ENCODE results near the gene ARHGAP27. TPM values are rescaled to one million over a fixed set of nuclear protein-coding genes. Genes with fewer than 3 reads are reported as not detected.

ARHGAP27 gene
- total RNA-seq, 1 experiment from 2014 or later: 104 TPM

GRCh38 chr17:45393411-45393810 is 39.3 kb downstream of the ARHGAP27 start:
- Mint-ChIP-seq H3K4me1 (ENCODE audit: low read depth, unreplicated experiment) (peaks cover 15% of the 10 kb centered on the region), H3K9me3 (ENCODE audit: low read depth, unreplicated experiment) (no peaks in the 10 kb centered on the region), H3K4me3 (ENCODE audit: low read depth, unreplicated experiment) (no peak overlapping the region), H3K27ac (ENCODE audit: unreplicated experiment) (peak overlapping the region; percentile 6), H3K36me3 (ENCODE audit: insufficient read depth, unreplicated experiment) (peaks cover 52% of the 10 kb centered on the region), H3K27me3 (ENCODE audit: unreplicated experiment) (peaks cover 8% of the 10 kb centered on the region)
- no TSS peak for BruUV-seq (replicated peaks)
- no peak for TF ChIP-seq CTCF (IDR thresholded peaks at IDR 0.05; ENCODE audit: unreplicated experiment)
- intact Hi-C loops (cut with micrococcal nuclease; ENCODE audit: unreplicated experiment): no loop called here
- CTCF ChIA-PET: interaction anchor here (0.5 to 4.7 kb wide), 3 partner anchors 31 to 545 kb away, joined by 3 to 44 read pairs (median 5); no protein-coding TSS in a partner anchor
- DNase-seq: no peak

- no peak for TF ChIP-seq CTCF (IDR thresholded peaks at IDR 0.05; ENCODE audit: unreplicated experiment)
- no TSS peak for BruUV-seq (replicated peaks)
- Mint-ChIP-seq H3K4me1 (ENCODE audit: low read depth, unreplicated experiment) (peaks cover 12% of the 10 kb centered on the region), H3K4me3 (ENCODE audit: low read depth, unreplicated experiment) (no peak overlapping the region), H3K27ac (ENCODE audit: unreplicated experiment) (no peak overlapping the region), H3K9me3 (ENCODE audit: low read depth, unreplicated experiment) (no peaks in the 10 kb centered on the region), H3K36me3 (ENCODE audit: insufficient read depth, unreplicated experiment) (peaks cover 47% of the 10 kb centered on the region), H3K27me3 (ENCODE audit: unreplicated experiment) (peaks cover 22% of the 10 kb centered on the region)
- CTCF ChIA-PET: interaction anchor here (0.5 to 4.7 kb wide), 2 partner anchors 28 to 33 kb away, joined by 4 to 44 read pairs; no protein-coding TSS in a partner anchor
- intact Hi-C loops (cut with micrococcal nuclease; ENCODE audit: unreplicated experiment): no loop called here
- DNase-seq: no peak
These were observed 40.8 kb downstream of the ARHGAP27 start for GRCh38 chr17:45391918-45392317.

DNA sequence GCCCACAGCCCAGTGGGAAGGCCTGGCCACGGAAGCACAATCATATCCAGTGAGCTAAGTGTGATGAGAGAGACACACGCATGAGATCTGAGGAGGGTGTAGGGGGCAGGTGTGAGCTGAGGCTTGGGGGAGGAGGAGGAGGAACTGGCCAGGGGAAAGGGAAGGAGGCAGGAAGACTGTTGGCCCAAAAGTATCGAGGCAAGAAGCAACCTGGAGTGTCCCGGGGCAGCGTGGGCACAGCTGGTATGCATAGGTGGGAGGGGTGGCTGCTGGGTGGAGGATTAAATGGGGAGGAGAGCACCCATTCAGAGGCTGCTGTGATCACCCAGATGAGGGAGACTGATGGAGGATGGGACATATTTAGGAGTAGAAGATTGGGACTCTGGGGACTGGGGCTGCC is 41.4 kb downstream of the ARHGAP27 start:
- H3K36me3 Mint-ChIP-seq (ENCODE audit: insufficient read depth, unreplicated experiment): peaks cover 41% of the 10 kb centered on the region
- H3K9me3 Mint-ChIP-seq (ENCODE audit: low read depth, unreplicated experiment): no peaks in the 10 kb centered on the region
- H3K27me3 Mint-ChIP-seq (ENCODE audit: unreplicated experiment): peaks cover 22% of the 10 kb centered on the region
- CTCF ChIA-PET: no interaction called here
- TF ChIP-seq CTCF (IDR thresholded peaks at IDR 0.05; ENCODE audit: unreplicated experiment): no peak
- BruUV-seq (replicated peaks): no TSS peak
- intact Hi-C loops (cut with micrococcal nuclease; ENCODE audit: unreplicated experiment): no loop called here
- H3K4me3 Mint-ChIP-seq (ENCODE audit: low read depth, unreplicated experiment): no peak overlapping the region
- peaks cover 9% of the 10 kb centered on the region for H3K4me1 Mint-ChIP-seq (ENCODE audit: low read depth, unreplicated experiment)
- DNase-seq: no peak
- no peak overlapping the region for H3K27ac Mint-ChIP-seq (ENCODE audit: unreplicated experiment)

DNA sequence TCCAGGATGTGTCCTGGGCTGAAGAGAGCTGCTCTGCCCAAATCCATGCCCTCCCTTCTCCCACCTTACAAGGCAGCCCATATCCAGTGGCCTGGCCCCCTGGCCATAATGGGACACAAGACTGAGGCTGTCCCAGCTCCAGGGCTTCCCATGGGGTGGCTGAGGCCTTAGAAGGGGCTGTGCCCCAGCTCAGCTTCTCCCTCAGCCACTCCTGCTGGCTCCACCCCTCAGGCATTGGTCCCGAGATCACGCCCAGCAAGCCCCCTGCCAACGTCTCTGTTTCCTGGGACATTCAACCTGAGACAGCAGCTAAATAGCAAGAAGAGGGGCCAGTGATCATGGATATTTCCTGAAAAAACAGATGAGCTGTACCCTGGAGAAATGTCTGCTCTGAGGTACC is 43.3 kb downstream of the ARHGAP27 start:
- DNase-seq: no peak
- Mint-ChIP-seq H3K4me3 (ENCODE audit: low read depth, unreplicated experiment) (no peak overlapping the region), H3K9me3 (ENCODE audit: low read depth, unreplicated experiment) (no peaks in the 10 kb centered on the region), H3K27me3 (ENCODE audit: unreplicated experiment) (peaks cover 22% of the 10 kb centered on the region), H3K27ac (ENCODE audit: unreplicated experiment) (no peak overlapping the region), H3K4me1 (ENCODE audit: low read depth, unreplicated experiment) (peaks cover 28% of the 10 kb centered on the region), H3K36me3 (ENCODE audit: insufficient read depth, unreplicated experiment) (peaks cover 30% of the 10 kb centered on the region)
- CTCF ChIA-PET: interaction anchor here (0.8 to 1.6 kb wide), 3 partner anchors 19 to 254 kb away, joined by 3 to 12 read pairs (median 4); partner anchors contain the start of gene ACBD4
- no TSS peak for BruUV-seq (replicated peaks)
- no peak for TF ChIP-seq CTCF (IDR thresholded peaks at IDR 0.05; ENCODE audit: unreplicated experiment)
- intact Hi-C loops (cut with micrococcal nuclease; ENCODE audit: unreplicated experiment): loop anchor here (5.0 to 10.0 kb wide), 2 partner anchors 157 to 245 kb away; partner anchors contain the start of gene HEXIM1

Data from Calu3 (cell line).